Suprapubic skin (tissue), 4 donors: Measurements from ENCODE around the gene SNAPC4. TPM values are rescaled to one million over a fixed set of nuclear protein-coding genes. Genes with fewer than 3 reads are reported as not detected.

ENCODE experiments used
- DNase-seq, 2 donors: peaks; one replicate each; pipeline ENCODE4 v3.0.0-alpha.2; 2019; ENCODE audit warnings: low spot score in 2 of 2
- H3K27ac ChIP-seq: fragments of 200-600 bp; sonication (generic); one replicate; pipeline ENCODE4 v1.5.1; 2019
- H3K27me3 ChIP-seq: fragments of 200-600 bp; sonication (generic); one replicate; pipeline ENCODE4 v1.5.1; 2019
- H3K36me3 ChIP-seq: fragments of 200-600 bp; sonication (generic); one replicate; pipeline ENCODE4 v1.5.1; 2019
- H3K4me1 ChIP-seq: fragments of 200-600 bp; sonication (generic); one replicate; pipeline ENCODE4 v1.5.1; 2019
- H3K4me3 ChIP-seq: fragments of 200-600 bp; sonication (generic); one replicate; pipeline ENCODE4 v1.5.1; 2019; ENCODE audit warnings: mild to moderate bottlenecking
- H3K9me3 ChIP-seq: fragments of 200-600 bp; sonication (generic); one replicate; pipeline ENCODE4 v1.5.1; 2019
- CTCF ChIP-seq, 2 donors: fragments of 200-600 bp in 1 of 2; fragments of 450-650 bp in 1 of 2; sonication (generic) in 1 of 2; IDR thresholded peaks; one replicate each; pipeline ENCODE4 v1.5.1; 2016 to 2019; ENCODE audit warnings: antibody characterized with exemption in 2 of 2, mild to moderate bottlenecking in 1 of 2, moderate library complexity in 1 of 2
- EP300 ChIP-seq: sonication (generic); formaldehyde crosslinking; IDR thresholded peaks from one replicate; pipeline ENCODE4 v1.6.1; 2017; ENCODE audit warnings: antibody characterized with exemption
- POLR2A ChIP-seq, 2 donors: fragments of 450-650 bp; IDR thresholded peaks; one replicate each; pipeline ENCODE4 v1.6.1; 2017; ENCODE audit warnings: antibody characterized with exemption in 2 of 2, mild to moderate bottlenecking in 2 of 2, moderate library complexity in 2 of 2
- POLR2AphosphoS5 ChIP-seq, 3 donors: sonication (generic); formaldehyde crosslinking; IDR thresholded peaks; one replicate each; pipeline ENCODE4 v1.6.1; 2017; ENCODE audit warnings: antibody characterized with exemption in 3 of 3
- WGBS: methylation state at CpG from one replicate; pipeline ENCODE4 v1.1.5; 2018; 5-methylcytosine and 5-hydroxymethylcytosine counted together
- total RNA-seq, 4 donors: library from RNA; depleted of rRNA; stranded (reverse); fragments of >200 nt; gene quantifications; one replicate each; pipeline ENCODE4 v1.1.0, GENCODE V29; 2016

SNAPC4 gene
- total RNA-seq, 4 donors from 2014 or later = 6.1 to 11.1 (median 9.8) TPM

- H3K27me3 ChIP-seq = no peaks in the 10 kb centered on the region
- 29% methylated on average over 38 of the region's 54 CpGs for WGBS
- H3K4me1 ChIP-seq = peaks cover 39% of the 10 kb centered on the region
- H3K4me3 ChIP-seq = peak overlapping the region; percentile 92
- no peak overlapping the region for H3K27ac ChIP-seq
- no peaks in the 10 kb centered on the region for H3K36me3 ChIP-seq
- no peak for DNase-seq
- TF ChIP-seq EP300 (no peak), CTCF (IDR thresholded peaks at IDR 0.05) (no peak), POLR2A (IDR thresholded peaks at IDR 0.05) (no peak), POLR2AphosphoS5 (IDR thresholded peaks at IDR 0.05) (no peak)
- H3K9me3 ChIP-seq = no peaks in the 10 kb centered on the region
Measured at GRCh38 chr9:136363949-136364748, 35.8 kb downstream of the SNAPC4 start.

- DNase-seq = peak; percentile 98 to 99
- Histone ChIP-seq H3K27ac (peak within 1 kb of the TSS; percentile 96), H3K9me3 (no peaks in the 10 kb centered on the region), H3K36me3 (peaks cover under 1% of the 10 kb centered on the region), H3K27me3 (no peaks in the 10 kb centered on the region), H3K4me3 (peak within 1 kb of the TSS; percentile 92), H3K4me1 (peaks cover 39% of the 10 kb centered on the region)
- TF ChIP-seq EP300 (no peak), POLR2AphosphoS5 (IDR thresholded peaks at IDR 0.05) (peak in 2 of 3 donors; percentile 62 to 73), CTCF (IDR thresholded peaks at IDR 0.05) (peak; percentile 98 to 99), POLR2A (IDR thresholded peaks at IDR 0.05) (peak; percentile 57 to 67)
- under 1% methylated on average over 36 of the region's 97 CpGs for WGBS
Measured at GRCh38 chr9:136363106-136363948, 36.6 kb downstream of the SNAPC4 start, which contains the start of gene DNLZ. Gene DNLZ, minus strand, starts transcription at chr9:136363744. Its CDS starts 30 bp downstream, at chr9:136363714.

- Histone ChIP-seq H3K4me1 (peaks cover 39% of the 10 kb centered on the region), H3K9me3 (no peaks in the 10 kb centered on the region), H3K27ac (no peak overlapping the region), H3K27me3 (no peaks in the 10 kb centered on the region), H3K36me3 (peaks cover 8% of the 10 kb centered on the region), H3K4me3 (no peak overlapping the region)
- 68% methylated on average over 5 of the region's 6 CpGs for WGBS
- DNase-seq = no peak
- TF ChIP-seq POLR2AphosphoS5 (IDR thresholded peaks at IDR 0.05) (no peak), POLR2A (IDR thresholded peaks at IDR 0.05) (no peak), EP300 (no peak), CTCF (IDR thresholded peaks at IDR 0.05) (no peak)
Measured at GRCh38 chr9:136362450-136362784, 37.6 kb downstream of the SNAPC4 start.

GRCh38 chr9:136361754-136362449, 38.1 kb downstream of the SNAPC4 start:
- H3K27me3 ChIP-seq = no peaks in the 10 kb centered on the region
- no peak for DNase-seq
- peaks cover 39% of the 10 kb centered on the region for H3K4me1 ChIP-seq
- peaks cover 13% of the 10 kb centered on the region for H3K36me3 ChIP-seq
- TF ChIP-seq EP300 (no peak), POLR2A (IDR thresholded peaks at IDR 0.05) (no peak)
- peak overlapping the region; percentile 49 for H3K27ac ChIP-seq
- no peaks in the 10 kb centered on the region for H3K9me3 ChIP-seq
- 87% methylated on average over 12 of the region's 26 CpGs for WGBS
- no peak overlapping the region for H3K4me3 ChIP-seq

- WGBS = 79% methylated on average over 23 of the region's 43 CpGs
- H3K4me1 ChIP-seq = peaks cover 39% of the 10 kb centered on the region
- H3K4me3 ChIP-seq = no peak overlapping the region
Measured at GRCh38 chr9:136361047-136361753, 38.8 kb downstream of the SNAPC4 start.

More at GRCh38 chr9:136361047-136361753, 38.8 kb downstream of the SNAPC4 start:
- Histone ChIP-seq H3K27ac (peak overlapping the region; percentile 49), H3K36me3 (peaks cover 17% of the 10 kb centered on the region), H3K9me3 (no peaks in the 10 kb centered on the region), H3K27me3 (no peaks in the 10 kb centered on the region)
- TF ChIP-seq POLR2AphosphoS5 (IDR thresholded peaks at IDR 0.05) (no peak), POLR2A (IDR thresholded peaks at IDR 0.05) (no peak), EP300 (no peak), CTCF (IDR thresholded peaks at IDR 0.05) (no peak)
- no peak for DNase-seq
